ENCODE data around the gene GARIN5A. TPM values are rescaled to one million over a fixed set of nuclear protein-coding genes. Genes with fewer than 3 reads are reported as not detected.

Gene GARIN5A
- total and polyA plus RNA-seq, 9 of the 15 experiments (the other 6 are each of a cell fraction or from before 2014, with no cell fraction given): 0.10 to 0.82 (median 0.23) TPM; not detected in 2

DNA sequence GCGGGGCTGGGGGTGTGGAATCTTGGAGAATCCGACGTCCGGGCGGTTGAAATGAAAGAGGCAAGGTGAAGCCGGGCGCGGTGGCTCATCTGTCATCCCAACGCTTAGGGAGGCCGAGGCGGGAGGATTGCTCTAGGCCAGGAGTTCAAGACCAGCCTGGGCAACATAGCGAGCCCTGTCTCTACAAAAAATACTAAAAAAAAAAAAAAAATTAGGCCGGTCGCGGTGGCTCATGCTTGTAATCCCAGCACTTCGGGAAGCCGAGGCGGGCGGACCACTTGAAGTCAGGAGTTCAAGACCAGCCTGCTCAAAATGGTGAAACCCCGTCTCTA, 225 bp upstream of the GARIN5A start (continued):
- TF ChIP-seq ZBTB40 (IDR thresholded peaks at IDR 0.05) (0 out of 2 replicates have a peak, but pooled peaks have one; percentile 11), ZBTB40 (CRISPR knock-in tag; IDR thresholded peaks at IDR 0.05) (no peak), SIN3A (IDR thresholded peaks at IDR 0.05; ENCODE audit: borderline replicate concordance in 2 of 2, control insufficient read depth in 1 of 2, low read depth in 2 of 2, low read length in 2 of 2) (peak in 1 of 2 experiments; percentile 20; a peak in 1 of 4 replicates), BCOR (IDR thresholded peaks at IDR 0.05) (peak; percentile 69)
